K562 (cell line): ENCODE results near the gene TMEM86B. TPM values are rescaled to one million over a fixed set of nuclear protein-coding genes. Genes with fewer than 3 reads are reported as not detected.
A peak's percentile ranks its signal among the peaks of the same experiment; 100 is the strongest.

ENCODE experiments used
- ATF4 ChIP-seq: fragments of 450-650 bp; formaldehyde crosslinking; IDR thresholded peaks from 2 replicates; pipeline ENCODE4 v1.4.0; 2022; ENCODE audit warnings: mild to moderate bottlenecking, moderate library complexity
- BMI1 ChIP-seq: fragments of 150-350 bp; IDR thresholded peaks from 2 replicates; pipeline ENCODE4 v1.6.1; 2014; ENCODE audit warnings: low read length
- CBFB ChIP-seq: sonication (generic); formaldehyde crosslinking; IDR thresholded peaks from 2 replicates; pipeline ENCODE4 v1.4.0; 2020; ENCODE audit warnings: mild to moderate bottlenecking, missing genetic modification reagents
- CBX2 ChIP-seq: fragments of 200-600 bp; sonication (generic); IDR thresholded peaks from one replicate; pipeline ENCODE4 v1.6.1; 2012; ENCODE audit warnings: mild to moderate bottlenecking, low read length, inconsistent platforms; ENCODE audit not compliant: insufficient read depth, poor library complexity, severe bottlenecking
- CCAR2 ChIP-seq: fragments of 200-400 bp; formaldehyde crosslinking; IDR thresholded peaks from 2 replicates; pipeline ENCODE4 v1.6.1; 2017; ENCODE audit warnings: mild to moderate bottlenecking, low read depth, low read length
- FOXK1 ChIP-seq: sonication (generic); formaldehyde crosslinking; IDR thresholded peaks from 2 replicates; pipeline ENCODE4 v1.8.0; 2022; ENCODE audit warnings: missing genetic modification reagents, mild to moderate bottlenecking, borderline replicate concordance
- HEY1 ChIP-seq: fragments of 250-450 bp; sonication (Bioruptor Pico); IDR thresholded peaks from 2 replicates; pipeline ENCODE4 v1.5.0; 2020; ENCODE audit warnings: mild to moderate bottlenecking, moderate library complexity, borderline replicate concordance
- HIVEP1 ChIP-seq: fragments of 250-450 bp; sonication (Bioruptor Pico); IDR thresholded peaks from 2 replicates; pipeline ENCODE4 v1.4.0; 2020; ENCODE audit warnings: mild to moderate bottlenecking
- HNRNPUL1 ChIP-seq: fragments of 200-400 bp; formaldehyde crosslinking; IDR thresholded peaks from 2 replicates; pipeline ENCODE4 v1.6.1; 2017; ENCODE audit warnings: low read length
- MED1 ChIP-seq: sonication (generic); formaldehyde crosslinking; IDR thresholded peaks from 2 replicates; pipeline ENCODE4 v1.8.1; 2023; ENCODE audit warnings: missing genetic modification reagents, borderline replicate concordance
- MEIS2 ChIP-seq: fragments of 450-650 bp; IDR thresholded peaks from 2 replicates; pipeline ENCODE4 v1.6.1; 2014; ENCODE audit warnings: mild to moderate bottlenecking; ENCODE audit not compliant: partially characterized antibody
- NCOA4 ChIP-seq: fragments of 450-650 bp; IDR thresholded peaks from 2 replicates; pipeline ENCODE4 v1.6.1; 2018; ENCODE audit warnings: mild to moderate bottlenecking; ENCODE audit not compliant: partially characterized antibody
- RBM15 ChIP-seq: fragments of 200-400 bp; formaldehyde crosslinking; IDR thresholded peaks from 2 replicates; pipeline ENCODE4 v1.6.1; 2018; ENCODE audit warnings: mild to moderate bottlenecking, low read length, moderate library complexity; ENCODE audit not compliant: insufficient read depth
- RBM39 ChIP-seq: fragments of 200-400 bp; formaldehyde crosslinking; optimal IDR thresholded peaks from 2 replicates; pipeline ENCODE3; 2018; ENCODE audit warnings: low read depth, low read length
- RFX1 ChIP-seq: fragments of 450-650 bp; IDR thresholded peaks from 2 replicates; pipeline ENCODE4 v1.6.1; 2016; ENCODE audit warnings: mild to moderate bottlenecking, moderate library complexity
- SIX5 ChIP-seq, 2 experiments: IDR thresholded peaks; 2 replicates each; pipeline ENCODE4 v1.6.1; 2011; ENCODE audit warnings: low read length in 2 of 2, borderline replicate concordance in 1 of 2, low read depth in 1 of 2, mild to moderate bottlenecking in 1 of 2, moderate library complexity in 1 of 2; ENCODE audit not compliant: insufficient read depth in 1 of 2
- TARDBP ChIP-seq: fragments of 450-650 bp; IDR thresholded peaks from 2 replicates; pipeline ENCODE4 v1.6.1; 2016
- ZBED1 ChIP-seq: IDR thresholded peaks from 2 replicates; pipeline ENCODE4 v1.6.1; 2014
- ZBTB26 ChIP-seq: fragments of 450-650 bp; formaldehyde crosslinking; IDR thresholded peaks from 2 replicates; pipeline ENCODE4 v1.4.0; 2022; ENCODE audit warnings: missing genetic modification characterization
- ZBTB49 ChIP-seq: sonication (generic); formaldehyde crosslinking; IDR thresholded peaks from 2 replicates; pipeline ENCODE4 v1.8.0; 2022; ENCODE audit warnings: missing genetic modification reagents, mild to moderate bottlenecking, borderline replicate concordance
- ZC3H8 ChIP-seq: fragments of 450-650 bp; IDR thresholded peaks from 2 replicates; pipeline ENCODE4 v1.6.1; 2017
- ZNF197 ChIP-seq: fragments of 200-800 bp; sonication (Bioruptor generic); IDR thresholded peaks from 2 replicates; pipeline ENCODE4 v1.6.1; 2016; ENCODE audit warnings: low read depth, missing genetic modification characterization, missing compliant biosample characterization
- ZNF23 ChIP-seq: fragments of 250-450 bp; sonication (Bioruptor Pico); IDR thresholded peaks from 2 replicates; pipeline ENCODE4 v1.4.0; 2020; ENCODE audit warnings: mild to moderate bottlenecking
- ZNF324 ChIP-seq: fragments of 250-450 bp; sonication (Bioruptor Pico); IDR thresholded peaks from 2 replicates; pipeline ENCODE4 v1.4.0; 2020; ENCODE audit warnings: mild to moderate bottlenecking
- ZNF347 ChIP-seq: fragments of 450-650 bp; formaldehyde crosslinking; IDR thresholded peaks from 2 replicates; pipeline ENCODE4 v1.4.0; 2020; ENCODE audit warnings: low read depth, mild to moderate bottlenecking, moderate library complexity
- ZNF583 ChIP-seq: fragments of 250-450 bp; sonication (Bioruptor Pico); IDR thresholded peaks from 2 replicates; pipeline ENCODE4 v1.4.0; 2020
- ZNF75A ChIP-seq: fragments of 450-650 bp; formaldehyde crosslinking; IDR thresholded peaks from 2 replicates; pipeline ENCODE4 v1.4.0; 2020; ENCODE audit warnings: mild to moderate bottlenecking
- polyA plus RNA-seq, 8 experiments: library from polyadenylated mRNA; depleted of rRNA in 4 of 8; stranded (reverse) in 5 of 8; unstranded in 3 of 8; fragments of >200 nt; fragmentation: Nextera tagmentation in 2 of 8; fragmentation: Illumina TruSeq in 1 of 8; extraction: Ambion mirVana in 2 of 8; extraction: Trizol in 1 of 8; gene quantifications; 2 replicates each; pipeline versions ENCODE4 v1.2.1 to v1.2.3, GENCODE V29; 2011 to 2014; ENCODE audit warnings: inconsistent platforms in 1 of 8, missing spikeins in 1 of 8
- total RNA-seq, 7 experiments: library from RNA; depleted of rRNA in 6 of 7; stranded (reverse); fragments of >200 nt in 6 of 7; fragmentation: Illumina TruSeq in 2 of 7; extraction: Trizol in 2 of 7; gene quantifications; 2 replicates each; pipeline versions ENCODE4 v1.2.1 to v1.2.3, GENCODE V29; 2011 to 2021; ENCODE audit warnings: low replicate concordance in 1 of 7

TMEM86B gene
- total and polyA plus RNA-seq, 9 of the 15 experiments (the other 6 are each of a cell fraction or from before 2014, with no cell fraction given): 0.28 to 7.9 (median 2.1) TPM

GRCh38 chr19:55258828-55259539 lies 30.4 kb upstream of the TMEM86B start, which contains the start of gene PPP6R1 (continued):
- TF ChIP-seq HNRNPUL1: no peak
- no peak for TF ChIP-seq ZNF75A (CRISPR knock-in tag)
- no peak for TF ChIP-seq ZC3H8
- TF ChIP-seq ZBED1: no peak
- TF ChIP-seq RBM39: peak; percentile 98
- no peak for TF ChIP-seq BMI1
- peak; percentile 99 for TF ChIP-seq MEIS2
- TF ChIP-seq RBM15: no peak
- TF ChIP-seq HIVEP1 (CRISPR knock-in tag): no peak
- TF ChIP-seq ZNF347: no peak
- no peak for TF ChIP-seq ZBTB26 (CRISPR knock-in tag)
- TF ChIP-seq ZNF583: no peak
- TF ChIP-seq ZNF23 (CRISPR knock-in tag): no peak
- TF ChIP-seq CCAR2: 0 out of 2 replicates have a peak, but pooled peaks have one; percentile 71
- TF ChIP-seq ATF4: no peak
- TF ChIP-seq ZNF324 (CRISPR knock-in tag): no peak
- no peak for TF ChIP-seq HEY1
- TF ChIP-seq CBFB: 0 out of 2 replicates have a peak, but pooled peaks have one; percentile 29
- no peak for TF ChIP-seq CBX2
- TF ChIP-seq FOXK1 (CRISPR knock-in tag): 0 out of 2 replicates have a peak, but pooled peaks have one; percentile 28
- peak in 1 of 2 experiments; percentile 12; a peak in 1 of 4 replicates for TF ChIP-seq SIX5 (IDR thresholded peaks at IDR 0.05; ENCODE audit: borderline replicate concordance in 1 of 2, insufficient read depth in 1 of 2, low read depth in 1 of 2, low read length in 2 of 2)
- peak; percentile 28; the same call in 1 of the 2 replicates for TF ChIP-seq ZNF197 (CRISPR knock-in tag)
- TF ChIP-seq NCOA4: no peak
- peak; percentile 96 for TF ChIP-seq TARDBP
- no peak for TF ChIP-seq MED1 (CRISPR knock-in tag)
- no peak for TF ChIP-seq RFX1
- TF ChIP-seq ZBTB49 (CRISPR knock-in tag): no peak
